HCT116 (cell line): ENCODE data around the gene HDGFL1.

Experiments used
- CEBPB ChIP-seq: IDR thresholded peaks from 2 replicates; pipeline ENCODE4 v1.6.1; 2012; ENCODE audit warnings: low read depth
- ELF1 ChIP-seq: IDR thresholded peaks from 2 replicates; pipeline ENCODE4 v1.6.1; 2012; ENCODE audit warnings: low read depth, borderline replicate concordance
- EZH2 ChIP-seq: fragments of 200-600 bp; sonication (generic); IDR thresholded peaks from 2 replicates; pipeline ENCODE4 v1.6.1; 2017; ENCODE audit warnings: antibody characterized with exemption, mixed run types
- POLR2A ChIP-seq: IDR thresholded peaks from 2 replicates; pipeline ENCODE4 v1.7.0; 2011; ENCODE audit warnings: borderline replicate concordance; ENCODE audit not compliant: insufficient read depth, insufficient read length; ENCODE audit errors: extremely low read depth
- POLR2AphosphoS5 ChIP-seq: IDR thresholded peaks from 2 replicates; pipeline ENCODE4 v1.6.1; 2011; ENCODE audit warnings: mild to moderate bottlenecking, low read depth, low read length, moderate library complexity
- RAD21 ChIP-seq: IDR thresholded peaks from 2 replicates; pipeline ENCODE4 v1.6.1; 2012; ENCODE audit warnings: low read depth, mild to moderate bottlenecking
- SIN3A ChIP-seq: IDR thresholded peaks from 2 replicates; pipeline ENCODE4 v1.6.1; 2012; ENCODE audit warnings: low read depth
- TF ChIP-seq, protein P1 (sequence below), 3 experiments: fragments of 200-600 bp in 1 of 3; sonication (generic) in 1 of 3; IDR thresholded peaks in 2 of 3; conservative IDR thresholded peaks in 1 of 3; 2 replicates each; pipeline ENCODE4 v1.5.1; 2012 to 2017; ENCODE audit warnings: low read depth in 2 of 3, low read length in 2 of 3, antibody characterized with exemption in 1 of 3, borderline replicate concordance in 1 of 3, control low read depth in 1 of 3, mild to moderate bottlenecking in 1 of 3, mixed read lengths in 1 of 3, mixed run types in 1 of 3, moderate library complexity in 1 of 3; ENCODE audit not compliant: insufficient read depth in 1 of 3

DNA sequence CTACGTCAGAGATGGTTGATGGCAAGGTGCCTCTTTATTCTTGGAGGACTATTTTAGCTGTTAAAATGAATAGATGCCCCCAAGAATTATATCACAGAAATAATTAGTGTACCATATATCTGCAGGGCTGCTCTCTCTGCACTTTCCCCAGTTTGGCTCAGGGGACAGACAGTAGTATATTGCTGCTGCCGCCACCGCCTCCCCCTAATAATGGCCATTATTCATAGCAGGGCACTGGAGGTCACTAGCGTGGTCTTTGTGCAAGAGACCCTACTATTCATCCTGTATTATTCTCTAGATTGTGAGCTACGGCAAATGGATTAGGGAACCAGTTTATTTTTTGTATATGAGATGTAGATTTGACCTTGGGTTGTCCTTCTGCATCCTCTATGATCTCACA, 11.0 kb downstream of the HDGFL1 start:
- TF ChIP-seq, protein P1, sequence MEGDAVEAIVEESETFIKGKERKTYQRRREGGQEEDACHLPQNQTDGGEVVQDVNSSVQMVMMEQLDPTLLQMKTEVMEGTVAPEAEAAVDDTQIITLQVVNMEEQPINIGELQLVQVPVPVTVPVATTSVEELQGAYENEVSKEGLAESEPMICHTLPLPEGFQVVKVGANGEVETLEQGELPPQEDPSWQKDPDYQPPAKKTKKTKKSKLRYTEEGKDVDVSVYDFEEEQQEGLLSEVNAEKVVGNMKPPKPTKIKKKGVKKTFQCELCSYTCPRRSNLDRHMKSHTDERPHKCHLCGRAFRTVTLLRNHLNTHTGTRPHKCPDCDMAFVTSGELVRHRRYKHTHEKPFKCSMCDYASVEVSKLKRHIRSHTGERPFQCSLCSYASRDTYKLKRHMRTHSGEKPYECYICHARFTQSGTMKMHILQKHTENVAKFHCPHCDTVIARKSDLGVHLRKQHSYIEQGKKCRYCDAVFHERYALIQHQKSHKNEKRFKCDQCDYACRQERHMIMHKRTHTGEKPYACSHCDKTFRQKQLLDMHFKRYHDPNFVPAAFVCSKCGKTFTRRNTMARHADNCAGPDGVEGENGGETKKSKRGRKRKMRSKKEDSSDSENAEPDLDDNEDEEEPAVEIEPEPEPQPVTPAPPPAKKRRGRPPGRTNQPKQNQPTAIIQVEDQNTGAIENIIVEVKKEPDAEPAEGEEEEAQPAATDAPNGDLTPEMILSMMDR (IDR thresholded peaks at IDR 0.05 in 2 of 3, conservative IDR thresholded peaks at IDR 0.05 in 1 of 3; ENCODE audit: borderline replicate concordance in 1 of 3, insufficient read depth in 1 of 3, low read depth in 2 of 3, low read length in 2 of 3): no peak
- TF ChIP-seq EZH2 (no peak), RAD21 (no peak), POLR2A (no peak), POLR2AphosphoS5 (no peak), SIN3A (no peak), ELF1 (no peak), CEBPB (no peak)
